ENCODE data around the gene ITSN1.
"Not testable (repeated sequence)": the region's sequence is repeated elsewhere in the genome, so short reads cannot be mapped to it uniquely, and the experiment has no call there.

The ITSN1 gene

DNA sequence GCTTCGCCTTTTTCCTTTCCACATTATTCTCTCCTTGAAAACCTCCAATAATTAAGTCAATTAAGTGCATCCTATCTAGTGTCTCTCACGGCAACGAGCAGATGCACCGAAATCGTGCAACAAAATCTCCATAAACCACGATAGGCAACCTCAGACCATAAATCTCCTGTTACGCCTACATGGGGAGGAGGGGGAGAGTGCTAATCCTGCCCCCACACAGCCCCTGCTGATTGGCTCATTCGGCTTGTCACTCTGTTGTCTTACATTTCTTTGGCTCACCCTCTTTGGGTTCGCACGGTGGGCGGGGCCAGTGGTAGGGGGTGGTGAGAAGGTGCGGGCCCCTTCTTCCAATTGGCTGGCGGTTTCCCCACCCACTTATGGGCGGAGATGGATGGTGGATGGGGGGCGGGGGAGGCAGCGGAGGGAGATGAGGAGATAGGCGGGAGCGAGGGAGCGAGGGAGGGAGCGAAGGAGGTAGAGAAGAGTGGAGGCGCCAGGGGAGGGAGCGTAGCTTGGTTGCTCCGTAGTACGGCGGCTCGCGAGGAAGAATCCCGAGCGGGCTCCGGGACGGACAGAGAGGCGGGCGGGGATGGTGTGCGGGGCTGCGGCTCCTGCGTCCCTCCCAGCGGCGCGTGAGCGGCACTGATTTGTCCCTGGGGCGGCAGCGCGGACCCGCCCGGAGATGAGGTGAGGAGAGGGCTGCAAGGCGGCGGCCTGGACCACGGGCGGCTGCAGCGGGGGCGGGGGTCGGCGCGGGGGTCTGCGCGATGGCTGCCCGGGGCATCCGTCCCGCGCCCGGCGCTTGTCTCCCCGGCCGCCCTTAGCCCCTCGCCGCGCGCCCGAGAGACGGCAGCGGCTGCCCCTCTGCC is at the start of gene ITSN1:
Gene ITSN1, plus strand, starts transcription at position 475 of the 869 bp plus-strand sequence. CDS start 76,328 bp downstream, outside the sequence.
- DNase-seq: peak; percentile 99

GRCh38 chr21:33598051-33598450 is 44.2 kb upstream of the ITSN1 start:
- DNase-seq: no peak

DNA sequence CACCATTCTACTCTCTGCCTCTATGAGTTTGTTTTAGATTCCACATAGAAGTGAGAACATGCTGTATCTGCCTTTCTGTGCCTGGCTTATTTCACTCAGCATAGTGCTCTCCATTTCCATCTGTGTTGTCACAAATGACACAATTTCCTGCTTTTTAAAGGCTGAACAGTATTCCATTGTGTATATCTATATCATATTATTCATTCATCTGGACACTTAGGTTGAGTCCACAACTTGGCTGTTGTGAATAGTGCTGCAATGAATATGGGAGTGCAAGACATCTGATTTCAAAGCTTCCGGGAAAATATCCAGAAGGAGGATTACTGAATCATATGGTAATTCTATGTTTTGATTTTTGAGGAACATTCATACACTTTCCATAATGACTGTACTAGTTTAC is 33.7 kb upstream of the ITSN1 start:
- DNase-seq: no peak

GRCh38 chr21:33611006-33611744 is 31.1 kb upstream of the ITSN1 start:
- DNase-seq: no peak

GRCh38 chr21:33617565-33617964 is 24.7 kb upstream of the ITSN1 start:
- not testable (repeated sequence) for DNase-seq

- no peak for DNase-seq
Observed at GRCh38 chr21:33618407-33618806, 23.9 kb upstream of the ITSN1 start.

DNA sequence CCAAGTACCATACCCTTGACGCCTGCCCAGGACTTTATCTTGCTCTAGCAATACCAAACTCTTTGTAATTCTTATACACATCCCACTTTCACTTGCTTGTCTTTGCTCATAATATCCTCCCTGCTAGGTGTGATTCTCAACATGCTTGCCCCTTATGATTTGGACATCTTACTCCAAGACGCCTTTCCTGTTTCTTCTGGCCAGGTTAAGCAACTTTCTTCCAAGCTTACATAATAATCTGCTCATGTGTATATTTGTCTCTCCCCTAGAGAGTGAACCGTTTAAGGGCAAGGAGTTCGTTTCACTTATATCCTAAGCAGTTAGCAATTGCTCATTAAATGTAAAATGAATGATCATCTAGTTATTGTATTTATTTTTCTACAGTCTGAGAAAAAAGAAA is 22.6 kb upstream of the ITSN1 start:
- no peak for DNase-seq

GRCh38 chr21:33622253-33622652 is 20.0 kb upstream of the ITSN1 start:
- DNase-seq: no peak

DNA sequence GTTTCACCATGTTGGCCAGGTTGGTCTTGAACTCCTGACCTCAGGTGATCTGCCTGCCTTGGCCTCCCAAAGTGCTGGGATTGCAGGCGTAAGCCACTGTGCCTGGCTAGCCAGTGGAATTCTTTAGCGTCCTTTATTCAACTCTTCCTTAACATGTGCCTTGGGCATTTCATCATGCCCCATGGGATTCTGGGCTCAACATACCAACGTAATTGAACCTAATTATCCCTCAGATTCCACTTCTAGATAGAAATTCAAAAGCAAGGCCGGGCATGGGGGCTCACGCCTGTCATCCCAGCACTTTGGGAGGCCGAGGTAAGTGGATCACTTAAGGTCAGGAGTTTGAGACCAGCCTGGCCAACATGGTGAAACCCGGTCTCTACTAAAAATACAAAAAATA is 16.1 kb upstream of the ITSN1 start:
- not testable (repeated sequence) for DNase-seq

DNA sequence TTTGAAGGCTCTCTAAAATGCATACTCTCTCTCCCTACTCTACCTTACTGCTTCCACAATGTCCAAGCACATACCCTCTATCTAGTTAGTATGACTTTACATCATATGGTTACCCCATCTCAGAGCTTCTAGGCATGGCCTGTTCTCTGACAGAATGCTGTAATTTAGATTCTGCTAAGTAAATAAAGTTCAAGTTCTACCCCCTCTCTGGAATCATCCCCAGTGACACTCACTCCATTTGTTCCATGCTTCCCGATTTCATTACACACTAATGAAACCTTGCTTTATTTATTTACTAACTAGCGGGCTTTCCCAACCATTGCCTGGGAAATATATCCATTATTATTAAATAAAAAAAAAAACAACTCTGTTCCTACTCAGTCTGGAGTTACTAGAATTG is 8.0 kb upstream of the ITSN1 start:
- DNase-seq: no peak

- no peak for DNase-seq
Observed at GRCh38 chr21:33640697-33641351, 1.5 kb upstream of the ITSN1 start.

GRCh38 chr21:33641352-33642026 is 812 bp upstream of the ITSN1 start, which contains the start of gene CRYZL1:
CRYZL1 (minus strand) TSS chr21:33641741; CDS start chr21:33631551, 10,190 bp downstream.
- peak; percentile 100 for DNase-seq

- DNase-seq: no peak
Observed at GRCh38 chr21:33642896-33643657, 776 bp downstream of the ITSN1 start.

DNA sequence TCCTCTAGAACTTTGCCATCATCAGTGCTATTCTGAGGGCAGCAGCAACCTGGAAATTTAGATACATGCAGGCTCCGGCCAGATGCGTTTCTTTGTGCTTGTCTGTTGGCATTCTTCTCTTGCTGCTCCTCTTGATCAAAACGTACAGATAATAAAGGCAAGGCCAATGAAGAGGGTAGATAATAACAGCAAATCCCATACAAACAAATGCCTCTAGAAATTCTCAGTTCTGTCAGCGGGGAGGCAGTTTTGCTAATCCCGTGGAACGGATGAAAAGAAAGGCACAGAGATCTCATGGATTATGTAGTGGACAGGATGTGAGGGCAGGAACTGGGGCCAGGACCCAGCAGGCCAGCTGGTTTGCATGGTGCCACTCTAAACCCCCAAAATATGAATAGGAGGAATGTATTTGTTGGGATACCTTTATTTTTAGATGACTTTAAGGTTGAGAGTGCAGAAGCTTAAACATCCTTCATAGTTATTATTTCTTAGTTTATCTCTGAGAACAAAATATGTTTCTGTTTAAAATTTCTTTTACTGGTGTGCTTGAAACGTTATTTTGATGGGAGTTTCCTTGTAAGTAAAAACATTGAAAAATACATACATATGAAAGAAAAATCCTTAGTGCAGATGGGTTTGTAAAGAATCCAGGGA is 1.5 kb downstream of the ITSN1 start:
- DNase-seq: no peak

GRCh38 chr21:33644383-33645074 is 2.2 kb downstream of the ITSN1 start:
- no peak for DNase-seq

DNA sequence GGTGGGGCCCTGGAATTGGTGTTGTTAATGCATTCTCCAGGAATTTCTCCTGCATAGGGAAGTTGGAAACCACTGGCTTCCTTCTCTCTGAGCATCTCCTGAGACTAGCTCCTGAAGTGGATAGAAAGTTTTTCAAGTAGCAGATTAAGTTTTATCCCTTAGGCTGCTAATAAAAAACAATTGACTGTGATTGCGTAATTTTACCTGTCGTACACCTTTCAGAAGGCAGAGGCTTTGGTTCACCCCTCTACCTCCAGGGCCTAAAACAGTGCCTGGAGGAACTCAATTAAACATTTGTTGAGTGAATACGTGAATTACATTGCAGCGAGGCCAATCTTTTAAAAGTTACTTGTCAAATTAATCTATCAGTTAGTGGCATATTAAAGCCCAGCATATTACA is 3.4 kb downstream of the ITSN1 start:
- DNase-seq: no peak

GRCh38 chr21:33647587-33647986 is 5.3 kb downstream of the ITSN1 start:
- no peak for DNase-seq

- DNase-seq: no peak
Observed at GRCh38 chr21:33648555-33648954, 6.3 kb downstream of the ITSN1 start.

DNA sequence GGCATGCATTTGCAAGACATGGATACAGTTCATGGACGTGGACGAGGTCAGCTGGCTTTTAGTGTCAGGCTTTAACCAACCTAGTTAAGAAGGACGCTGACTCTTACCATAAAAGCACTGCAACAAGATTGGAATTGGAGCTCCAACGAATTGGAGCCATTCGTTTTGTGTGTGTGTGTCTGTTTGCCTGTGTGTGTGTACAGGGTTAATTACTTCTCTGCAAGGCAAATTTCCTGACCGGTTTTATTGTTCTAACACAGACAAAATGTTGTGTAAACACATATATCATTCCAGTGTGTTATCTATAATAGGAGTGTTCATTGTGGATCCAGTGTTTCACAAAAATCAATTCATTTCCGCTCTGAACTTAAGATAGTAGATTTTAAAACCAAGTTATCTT is 7.9 kb downstream of the ITSN1 start:
- DNase-seq: no peak

DNA sequence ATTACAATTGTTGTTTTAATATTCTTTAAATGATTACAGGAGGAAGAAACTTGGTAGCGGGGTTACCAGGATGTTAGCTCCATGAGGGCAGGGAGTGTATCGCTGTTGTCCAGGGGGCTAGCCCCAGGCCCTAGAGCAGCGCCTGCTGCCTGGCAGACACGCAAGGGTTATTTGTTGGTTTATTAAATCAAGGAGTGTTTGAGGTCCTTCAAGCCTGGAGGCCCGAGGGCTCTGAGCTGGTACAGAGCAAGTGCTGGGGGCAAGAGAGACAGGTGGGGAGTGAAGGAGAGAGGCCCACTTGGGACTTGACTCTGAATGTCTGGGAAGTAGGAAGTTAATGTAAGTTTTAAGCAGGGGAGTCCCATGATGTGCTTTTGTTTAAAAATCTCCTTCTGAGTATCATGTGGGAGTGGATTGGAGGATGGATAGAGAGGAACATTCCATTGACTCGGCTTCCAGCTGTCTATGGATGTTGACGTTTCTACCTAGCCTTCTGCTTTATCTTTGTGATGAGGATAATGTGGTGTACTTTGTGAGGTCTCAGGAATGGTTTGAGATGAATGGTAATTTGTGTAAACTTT is 8.7 kb downstream of the ITSN1 start:
- DNase-seq: no peak
